ENCODE measurements around the gene LPP.

DNA sequence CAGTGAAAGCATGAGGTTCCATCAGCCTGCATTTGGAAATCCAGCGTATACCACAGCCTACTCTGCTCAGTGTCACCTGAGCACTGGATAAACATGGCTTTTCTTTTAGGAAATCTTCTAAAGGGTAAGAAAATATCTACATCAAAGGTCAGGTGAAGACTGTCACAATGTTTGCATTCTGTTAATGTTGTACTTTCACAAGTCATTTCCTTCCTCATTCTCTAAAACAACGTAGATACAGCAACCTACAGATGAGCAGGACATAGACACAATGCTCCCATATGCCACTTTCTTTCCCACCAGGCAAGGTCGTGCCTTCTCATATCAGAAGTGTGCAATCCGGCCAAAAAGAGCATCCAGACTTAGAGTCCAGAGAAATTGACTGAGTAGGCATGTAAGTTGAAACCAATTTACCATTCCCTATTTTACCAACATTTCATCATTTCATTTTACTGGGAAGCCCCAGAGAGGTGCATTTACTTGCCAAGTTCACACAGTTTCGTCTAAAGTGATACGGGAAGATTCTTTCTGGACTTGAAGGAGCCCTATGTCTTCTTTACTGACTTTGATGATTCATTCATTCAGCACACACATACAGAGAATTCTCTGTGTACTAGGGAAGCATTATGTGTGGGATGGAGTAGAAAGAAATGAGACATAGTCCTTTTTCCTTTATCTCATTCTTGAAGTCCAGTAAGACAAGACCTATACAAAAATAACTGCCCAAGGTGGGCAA, 30.6 kb upstream of the LPP start:
- TF ChIP-seq, protein P1, sequence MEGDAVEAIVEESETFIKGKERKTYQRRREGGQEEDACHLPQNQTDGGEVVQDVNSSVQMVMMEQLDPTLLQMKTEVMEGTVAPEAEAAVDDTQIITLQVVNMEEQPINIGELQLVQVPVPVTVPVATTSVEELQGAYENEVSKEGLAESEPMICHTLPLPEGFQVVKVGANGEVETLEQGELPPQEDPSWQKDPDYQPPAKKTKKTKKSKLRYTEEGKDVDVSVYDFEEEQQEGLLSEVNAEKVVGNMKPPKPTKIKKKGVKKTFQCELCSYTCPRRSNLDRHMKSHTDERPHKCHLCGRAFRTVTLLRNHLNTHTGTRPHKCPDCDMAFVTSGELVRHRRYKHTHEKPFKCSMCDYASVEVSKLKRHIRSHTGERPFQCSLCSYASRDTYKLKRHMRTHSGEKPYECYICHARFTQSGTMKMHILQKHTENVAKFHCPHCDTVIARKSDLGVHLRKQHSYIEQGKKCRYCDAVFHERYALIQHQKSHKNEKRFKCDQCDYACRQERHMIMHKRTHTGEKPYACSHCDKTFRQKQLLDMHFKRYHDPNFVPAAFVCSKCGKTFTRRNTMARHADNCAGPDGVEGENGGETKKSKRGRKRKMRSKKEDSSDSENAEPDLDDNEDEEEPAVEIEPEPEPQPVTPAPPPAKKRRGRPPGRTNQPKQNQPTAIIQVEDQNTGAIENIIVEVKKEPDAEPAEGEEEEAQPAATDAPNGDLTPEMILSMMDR (IDR thresholded peaks at IDR 0.05), result no peak
- no peak for TF ChIP-seq POLR2A (IDR thresholded peaks at IDR 0.05)

All from right lobe of liver (tissue), 4 donors.